ENCODE results near the gene TAS2R1. TPM values are rescaled to one million over a fixed set of nuclear protein-coding genes. Genes with fewer than 3 reads are reported as not detected.

Gene TAS2R1
- total RNA-seq, 1 experiment from 2014 or later: not detected

GRCh38 chr5:9613360-9613759 lies 16.8 kb downstream of the TAS2R1 start:
- H3K36me3 Mint-ChIP-seq (ENCODE audit: insufficient read depth, unreplicated experiment): no peaks in the 10 kb centered on the region
- no peaks in the 10 kb centered on the region for H3K4me1 Mint-ChIP-seq (ENCODE audit: low read depth, unreplicated experiment)
- H3K27me3 Mint-ChIP-seq (ENCODE audit: unreplicated experiment): no peaks in the 10 kb centered on the region
- BruUV-seq (replicated peaks): no TSS peak
- no peak overlapping the region for H3K4me3 Mint-ChIP-seq (ENCODE audit: low read depth, unreplicated experiment)
- CTCF ChIA-PET: no interaction called here
- TF ChIP-seq CTCF (IDR thresholded peaks at IDR 0.05; ENCODE audit: unreplicated experiment): no peak
- no peak for DNase-seq
- intact Hi-C loops (cut with micrococcal nuclease; ENCODE audit: unreplicated experiment): no loop called here
- peaks cover 12% of the 10 kb centered on the region for H3K9me3 Mint-ChIP-seq (ENCODE audit: low read depth, unreplicated experiment)
- H3K27ac Mint-ChIP-seq (ENCODE audit: unreplicated experiment): no peak overlapping the region

GRCh38 chr5:9610969-9611368 lies 19.2 kb downstream of the TAS2R1 start:
- no peak for TF ChIP-seq CTCF (IDR thresholded peaks at IDR 0.05; ENCODE audit: unreplicated experiment)
- no peaks in the 10 kb centered on the region for H3K36me3 Mint-ChIP-seq (ENCODE audit: insufficient read depth, unreplicated experiment)
- no peak for DNase-seq
- H3K9me3 Mint-ChIP-seq (ENCODE audit: low read depth, unreplicated experiment): peaks cover 9% of the 10 kb centered on the region
- BruUV-seq (replicated peaks): no TSS peak
- H3K4me1 Mint-ChIP-seq (ENCODE audit: low read depth, unreplicated experiment): no peaks in the 10 kb centered on the region
- no peak overlapping the region for H3K4me3 Mint-ChIP-seq (ENCODE audit: low read depth, unreplicated experiment)
- intact Hi-C loops (cut with micrococcal nuclease; ENCODE audit: unreplicated experiment): no loop called here
- H3K27me3 Mint-ChIP-seq (ENCODE audit: unreplicated experiment): no peaks in the 10 kb centered on the region
- CTCF ChIA-PET: no interaction called here
- H3K27ac Mint-ChIP-seq (ENCODE audit: unreplicated experiment): no peak overlapping the region

- DNase-seq: no peak
- peaks cover 9% of the 10 kb centered on the region for H3K9me3 Mint-ChIP-seq (ENCODE audit: low read depth, unreplicated experiment)
- no peak overlapping the region for H3K4me3 Mint-ChIP-seq (ENCODE audit: low read depth, unreplicated experiment)
- H3K27ac Mint-ChIP-seq (ENCODE audit: unreplicated experiment): no peak overlapping the region
- H3K36me3 Mint-ChIP-seq (ENCODE audit: insufficient read depth, unreplicated experiment): no peaks in the 10 kb centered on the region
- H3K27me3 Mint-ChIP-seq (ENCODE audit: unreplicated experiment): no peaks in the 10 kb centered on the region
- no peak for TF ChIP-seq CTCF (IDR thresholded peaks at IDR 0.05; ENCODE audit: unreplicated experiment)
- intact Hi-C loops (cut with micrococcal nuclease; ENCODE audit: unreplicated experiment): no loop called here
- CTCF ChIA-PET: no interaction called here
- BruUV-seq (replicated peaks): no TSS peak
- H3K4me1 Mint-ChIP-seq (ENCODE audit: low read depth, unreplicated experiment): no peaks in the 10 kb centered on the region
Observed at GRCh38 chr5:9610364-9610763, 19.8 kb downstream of the TAS2R1 start.

- DNase-seq: no peak
- Mint-ChIP-seq H3K4me3 (ENCODE audit: low read depth, unreplicated experiment) (no peak overlapping the region), H3K4me1 (ENCODE audit: low read depth, unreplicated experiment) (no peaks in the 10 kb centered on the region), H3K27ac (ENCODE audit: unreplicated experiment) (no peak overlapping the region), H3K9me3 (ENCODE audit: low read depth, unreplicated experiment) (peaks cover 16% of the 10 kb centered on the region), H3K27me3 (ENCODE audit: unreplicated experiment) (no peaks in the 10 kb centered on the region), H3K36me3 (ENCODE audit: insufficient read depth, unreplicated experiment) (no peaks in the 10 kb centered on the region)
- BruUV-seq (replicated peaks): no TSS peak
- CTCF ChIA-PET: no interaction called here
- TF ChIP-seq CTCF (IDR thresholded peaks at IDR 0.05; ENCODE audit: unreplicated experiment): no peak
- intact Hi-C loops (cut with micrococcal nuclease; ENCODE audit: unreplicated experiment): no loop called here
Observed at GRCh38 chr5:9608093-9608492, 22.1 kb downstream of the TAS2R1 start.

Measured in Calu3 (cell line).